NCI-H510A treated with DMSO at 0.1 percent for 48 hours (cell line): ENCODE results near the gene ZNF124.

Experiments used
- DNase-seq: peaks from one replicate; lab custom pipeline; 2025; lab: John Stamatoyannopoulos, UW

The ZNF124 gene

GRCh38 chr1:247113094-247113497 is 58.7 kb downstream of the ZNF124 start:
- DNase-seq = no peak

GRCh38 chr1:247112479-247112781 is 59.4 kb downstream of the ZNF124 start:
- no peak for DNase-seq

- no peak for DNase-seq
These were observed 59.9 kb downstream of the ZNF124 start for GRCh38 chr1:247111700-247112478.

- no peak for DNase-seq
These were observed 60.5 kb downstream of the ZNF124 start for GRCh38 chr1:247111259-247111699.

GRCh38 chr1:247110627-247111258 is 61.1 kb downstream of the ZNF124 start:
- no peak for DNase-seq

GRCh38 chr1:247107694-247108093 is 64.1 kb downstream of the ZNF124 start:
- no peak for DNase-seq

- DNase-seq = no peak
These were observed 65.9 kb downstream of the ZNF124 start for GRCh38 chr1:247105966-247106365.
